Spinal cord (tissue), 10 donors: ENCODE data around the gene OR52E1. TPM values are rescaled to one million over a fixed set of nuclear protein-coding genes. Genes with fewer than 3 reads are reported as not detected.
A peak's percentile ranks its signal among the peaks of the same experiment; 100 is the strongest.

ENCODE experiments used
- DNase-seq, 6 donors: peaks; one replicate each; pipeline versions ENCODE4 v3.0.0 to v3.0.0-alpha.2; 2013 to 2015; ENCODE audit warnings: low spot score in 6 of 6, low read depth in 4 of 6
- H3K27ac ChIP-seq: one replicate; pipeline ENCODE4 v1.5.1; 2013; ENCODE audit warnings: low read depth, low read length, control low read depth
- H3K27me3 ChIP-seq: one replicate; pipeline ENCODE4 v1.6.1; 2013; ENCODE audit warnings: low read length; ENCODE audit not compliant: control insufficient read depth, insufficient read depth
- H3K36me3 ChIP-seq: one replicate; pipeline ENCODE4 v1.6.1; 2013; ENCODE audit warnings: low read length; ENCODE audit not compliant: control insufficient read depth, insufficient read depth
- H3K4me1 ChIP-seq: one replicate; pipeline ENCODE4 v1.6.1; 2013; ENCODE audit warnings: low read length; ENCODE audit not compliant: control insufficient read depth, insufficient read depth
- H3K4me3 ChIP-seq: one replicate; pipeline ENCODE4 v1.5.1; 2013; ENCODE audit warnings: low read depth, low read length, control low read depth
- H3K9me3 ChIP-seq: one replicate; pipeline ENCODE4 v1.6.1; 2013; ENCODE audit warnings: low read length; ENCODE audit not compliant: control insufficient read depth, insufficient read depth
- WGBS: methylation state at CpG from one replicate; pipeline ENCODE4 v1.1.5; 2013; ENCODE audit warnings: missing lambda C conversion rate; ENCODE audit not compliant: insufficient coverage; 5-methylcytosine and 5-hydroxymethylcytosine counted together
- polyA plus RNA-seq, 2 donors: library from polyadenylated mRNA; unstranded; fragments of 120-200 nt; gene quantifications; one replicate each; pipeline ENCODE4 v1.2.1, GENCODE V29; 2013; ENCODE audit not compliant: insufficient read length in 2 of 2
- total RNA-seq, 2 donors: library from RNA; depleted of rRNA in 1 of 2; stranded (reverse); fragments of 120-200 nt in 1 of 2; fragments of >200 nt in 1 of 2; gene quantifications; one replicate each; pipeline versions ENCODE4 v1.2.3 to v1.2.4, GENCODE V29; 2013 to 2014
- donor health status: healthy.

OR52E1 gene
- total and polyA plus RNA-seq, 4 donors, result not detected

- H3K9me3 ChIP-seq, result no peaks in the 10 kb centered on the region
- H3K27ac ChIP-seq, result no peak overlapping the region
- no CpG with 5 or more reads among the region's 2 CpGs for WGBS
- peak in 1 of 6 donors; percentile 34 for DNase-seq
- no peaks in the 10 kb centered on the region for H3K27me3 ChIP-seq
- H3K4me1 ChIP-seq, result no peaks in the 10 kb centered on the region
- no peak overlapping the region for H3K4me3 ChIP-seq
- H3K36me3 ChIP-seq, result no peaks in the 10 kb centered on the region
Measured at GRCh38 chr11:5102246-5102645, 32.9 kb downstream of the OR52E1 start.

- Histone ChIP-seq H3K27me3 (no peaks in the 10 kb centered on the region), H3K9me3 (no peaks in the 10 kb centered on the region), H3K27ac (no peak overlapping the region), H3K36me3 (no peaks in the 10 kb centered on the region), H3K4me3 (no peak overlapping the region), H3K4me1 (no peaks in the 10 kb centered on the region)
- no peak for DNase-seq
Measured at GRCh38 chr11:5103066-5103465, 33.7 kb downstream of the OR52E1 start.

GRCh38 chr11:5107285-5107684 lies 37.9 kb downstream of the OR52E1 start:
- Histone ChIP-seq H3K9me3 (no peaks in the 10 kb centered on the region), H3K36me3 (no peaks in the 10 kb centered on the region), H3K27me3 (no peaks in the 10 kb centered on the region), H3K4me1 (no peaks in the 10 kb centered on the region), H3K27ac (no peak overlapping the region), H3K4me3 (no peak overlapping the region)
- no peak for DNase-seq
- WGBS, result 95% methylated on average over 2 of the region's 3 CpGs

- Histone ChIP-seq H3K4me1 (no peaks in the 10 kb centered on the region), H3K27me3 (no peaks in the 10 kb centered on the region), H3K4me3 (no peak overlapping the region), H3K9me3 (no peaks in the 10 kb centered on the region), H3K36me3 (no peaks in the 10 kb centered on the region), H3K27ac (no peak overlapping the region)
- DNase-seq, result no peak
- WGBS, result no CpG with 5 or more reads among the region's 3 CpGs
Measured at GRCh38 chr11:5115339-5115738, 46.0 kb downstream of the OR52E1 start.

- DNase-seq, result no peak
- Histone ChIP-seq H3K9me3 (no peaks in the 10 kb centered on the region), H3K36me3 (no peaks in the 10 kb centered on the region), H3K27me3 (no peaks in the 10 kb centered on the region), H3K27ac (no peak overlapping the region), H3K4me3 (no peak overlapping the region), H3K4me1 (no peaks in the 10 kb centered on the region)
Measured at GRCh38 chr11:5117588-5117987, 48.2 kb downstream of the OR52E1 start.

GRCh38 chr11:5118893-5119292 lies 49.5 kb downstream of the OR52E1 start:
- H3K27me3 ChIP-seq, result no peaks in the 10 kb centered on the region
- no peak for DNase-seq
- WGBS, result no CpG with 5 or more reads among the region's 1 CpG
- H3K27ac ChIP-seq, result no peak overlapping the region
- no peaks in the 10 kb centered on the region for H3K36me3 ChIP-seq
- H3K4me3 ChIP-seq, result no peak overlapping the region
- no peaks in the 10 kb centered on the region for H3K4me1 ChIP-seq
- no peaks in the 10 kb centered on the region for H3K9me3 ChIP-seq

Other genes with a start within 250 kb of the OR52E1 start
- not detected for gene OR51F2, start 248.3 kb upstream of the OR52E1 start, total RNA-seq
- not detected for gene OR51F2, start 248.3 kb upstream of the OR52E1 start, polyA plus RNA-seq
- gene OR51S1, start 220.4 kb upstream of the OR52E1 start, total RNA-seq, result not detected
- gene OR51S1, start 220.4 kb upstream of the OR52E1 start, polyA plus RNA-seq, result not detected
- not detected for gene OR51T1, start 187.7 kb upstream of the OR52E1 start, total RNA-seq
- not detected for gene OR51T1, start 187.7 kb upstream of the OR52E1 start, polyA plus RNA-seq
- not detected for gene OR51A7, start 165.8 kb upstream of the OR52E1 start, total RNA-seq
- gene OR51A7, start 165.8 kb upstream of the OR52E1 start, polyA plus RNA-seq, result not detected
- gene OR51G2, start 150.2 kb upstream of the OR52E1 start, total RNA-seq, result not detected
- not detected for gene OR51G2, start 150.2 kb upstream of the OR52E1 start, polyA plus RNA-seq
- gene OR51G1, start 145.2 kb upstream of the OR52E1 start, total RNA-seq, result not detected
- not detected for gene OR51G1, start 145.2 kb upstream of the OR52E1 start, polyA plus RNA-seq
- gene OR51A4, start 122.0 kb upstream of the OR52E1 start, total RNA-seq, result not detected
- gene OR51A4, start 122.0 kb upstream of the OR52E1 start, polyA plus RNA-seq, result not detected
- gene OR51A2, start 113.9 kb upstream of the OR52E1 start, total RNA-seq, result not detected
- gene OR51A2, start 113.9 kb upstream of the OR52E1 start, polyA plus RNA-seq, result not detected
- not detected for gene OR51L1, start 74.7 kb upstream of the OR52E1 start, total RNA-seq
- under 1 TPM in 1 of 2 donors, not detected in 1; 0.03 TPM for gene OR51L1, start 74.7 kb upstream of the OR52E1 start, polyA plus RNA-seq
- not detected for gene OR52J3, start 23.0 kb upstream of the OR52E1 start, total RNA-seq
- gene OR52J3, start 23.0 kb upstream of the OR52E1 start, polyA plus RNA-seq, result not detected
- gene OR52E2, start 9.9 kb upstream of the OR52E1 start, total RNA-seq, result not detected
- gene OR52E2, start 9.9 kb upstream of the OR52E1 start, polyA plus RNA-seq, result not detected
- gene OR52A5, start 68.8 kb downstream of the OR52E1 start, total RNA-seq, result under 1 TPM in 1 of 2 donors, not detected in 1; 0.06 TPM
- not detected for gene OR52A5, start 68.8 kb downstream of the OR52E1 start, polyA plus RNA-seq
- gene OR52A1, start 85.2 kb downstream of the OR52E1 start, total RNA-seq, result not detected
- gene OR52A1, start 85.2 kb downstream of the OR52E1 start, polyA plus RNA-seq, result under 1 TPM; 0.05 to 0.10 TPM
- not detected for gene OR51V1, start 131.1 kb downstream of the OR52E1 start, total RNA-seq
- gene OR51V1, start 131.1 kb downstream of the OR52E1 start, polyA plus RNA-seq, result not detected
- gene HBB, start 157.5 kb downstream of the OR52E1 start, total RNA-seq, result 1,000 to 10,000 TPM; 1,170 to 2,002 TPM
- gene HBB, start 157.5 kb downstream of the OR52E1 start, polyA plus RNA-seq, result 100 to 1,000 TPM; 132 to 148 TPM
- gene HBD, start 164.9 kb downstream of the OR52E1 start, total RNA-seq, result 1 to 10 TPM in 1 of 2 donors, under 1 TPM in 1; 0.17 to 1.2 TPM
- gene HBD, start 164.9 kb downstream of the OR52E1 start, polyA plus RNA-seq, result not detected
- 1,000 to 10,000 TPM in 1 of 2 donors, 100 to 1,000 TPM in 1; 286 to 1,550 TPM for gene HBG1, start 180.3 kb downstream of the OR52E1 start, total RNA-seq
- gene HBG1, start 180.3 kb downstream of the OR52E1 start, polyA plus RNA-seq, result 10 to 100 TPM in 1 of 2 donors, 1 to 10 TPM in 1; 8.9 to 10.7 TPM
- gene HBG2, start 185.2 kb downstream of the OR52E1 start, total RNA-seq, result over 10,000 TPM; 12,245 to 14,331 TPM
- gene HBG2, start 185.2 kb downstream of the OR52E1 start, polyA plus RNA-seq, result 1,000 to 10,000 TPM; 2,225 to 2,582 TPM
- gene HBE1, start 200.4 kb downstream of the OR52E1 start, total RNA-seq, result 10 to 100 TPM; 14.4 to 30.5 TPM
- gene HBE1, start 200.4 kb downstream of the OR52E1 start, polyA plus RNA-seq, result 1 to 10 TPM; 9.2 to 9.3 TPM
- under 1 TPM in 1 of 2 donors, not detected in 1; 0.17 TPM for gene OR51B4, start 232.4 kb downstream of the OR52E1 start, total RNA-seq
- gene OR51B4, start 232.4 kb downstream of the OR52E1 start, polyA plus RNA-seq, result not detected